Endothelial cell of umbilical vein (primary cell): ENCODE measurements around the gene CKLF. TPM values are rescaled to one million over a fixed set of nuclear protein-coding genes. Genes with fewer than 3 reads are reported as not detected.

Source experiments
- BruUV-seq: library from RNA; stranded (reverse); fragments of 400-500 nt; replicated peaks from 2 replicates; lab custom pipeline; 2021; lab: Mats Ljungman, UMichigan
- CTCF ChIA-PET: fragments of 300-600, 350-600 bp; sonication (Branson Sonifier 250); formaldehyde crosslinking; loops from one replicate; lab custom pipeline; 2021; ENCODE audit warnings: antibody characterized with exemption, inconsistent platforms; lab: Charles Lee
- POLR2A ChIA-PET: fragments of 300-600, 350-600 bp; sonication (Branson Sonifier 250); formaldehyde crosslinking; loops from one replicate; lab custom pipeline; 2021; ENCODE audit warnings: antibody characterized with exemption, inconsistent platforms; lab: Charles Lee
- DNase-seq: peaks from one replicate; pipeline ENCODE4 v3.0.0-alpha.2; 2011; ENCODE audit warnings: low read depth, low spot score
- FAIRE-seq: peaks from 2 replicates; lab custom pipeline; 2011; peaks lifted over from hg19 to GRCh38; lab: Jason Lieb, UNC
- H2AFZ ChIP-seq: 2 replicates; pipeline ENCODE4 v1.6.0; 2012; ENCODE audit warnings: low read depth, low read length, control low read depth, inconsistent platforms
- H3K27ac ChIP-seq: 2 replicates; pipeline ENCODE4 v1.5.1; 2011; ENCODE audit warnings: low read depth, mild to moderate bottlenecking, control low read depth, low read length, moderate library complexity; ENCODE audit not compliant: insufficient read depth
- H3K27me3 ChIP-seq, 2 experiments: 2 replicates each; pipeline versions ENCODE4 v1.6.0 to v1.6.1; 2011; ENCODE audit warnings: low read length in 2 of 2, mixed read lengths in 1 of 2; ENCODE audit not compliant: control insufficient read depth in 2 of 2, insufficient read depth in 2 of 2
- H3K36me3 ChIP-seq, 2 experiments: 2 replicates in 1 of 2; 3 replicates in 1 of 2; pipeline ENCODE4 v1.5.1; 2011; ENCODE audit warnings: low read length in 2 of 2, mild to moderate bottlenecking in 1 of 2, moderate library complexity in 1 of 2; ENCODE audit not compliant: control insufficient read depth in 2 of 2, insufficient read depth in 2 of 2; ENCODE audit errors: extremely low read depth in 1 of 2
- H3K4me1 ChIP-seq: 3 replicates; pipeline ENCODE4 v1.5.1; 2011; ENCODE audit warnings: mild to moderate bottlenecking, low read length; ENCODE audit not compliant: control insufficient read depth, insufficient read depth; ENCODE audit errors: extremely low read depth
- H3K4me2 ChIP-seq: 2 replicates; pipeline ENCODE4 v1.6.1; 2011; ENCODE audit warnings: low read length, control low read depth, mixed read lengths; ENCODE audit not compliant: insufficient read depth
- H3K4me3 ChIP-seq, 3 experiments: fragments of 200-600 bp in 1 of 3; sonication (generic), shearing (Covaris generic) in 1 of 3; replicated peaks in 1 of 3; 2 replicates each; pipeline ENCODE4 v1.5.1; 2011 to 2016; ENCODE audit warnings: control low read depth in 3 of 3, low read length in 3 of 3, mild to moderate bottlenecking in 2 of 3, inconsistent platforms in 1 of 3, low read depth in 1 of 3, moderate library complexity in 1 of 3; ENCODE audit not compliant: insufficient read depth in 1 of 3
- H3K79me2 ChIP-seq: 2 replicates; pipeline ENCODE4 v1.6.0; 2012; ENCODE audit warnings: low read length, inconsistent platforms; ENCODE audit not compliant: control insufficient read depth, insufficient read depth
- H3K9ac ChIP-seq: replicated peaks from 2 replicates; pipeline ENCODE3; 2011; ENCODE audit warnings: low read length, control low read depth; ENCODE audit not compliant: insufficient read depth; ENCODE audit errors: extremely low read depth
- H3K9me1 ChIP-seq: replicated peaks from 3 replicates; pipeline ENCODE4 v1.6.0; 2011; ENCODE audit warnings: mild to moderate bottlenecking, low read length; ENCODE audit not compliant: control insufficient read depth, insufficient read depth; ENCODE audit errors: extremely low read depth
- H3K9me3 ChIP-seq: replicated peaks from 2 replicates; pipeline ENCODE4 v1.5.1; 2012; ENCODE audit warnings: low read length, inconsistent platforms; ENCODE audit not compliant: control insufficient read depth, insufficient read depth
- H4K20me1 ChIP-seq: replicated peaks from 2 replicates; pipeline ENCODE3; 2011; ENCODE audit warnings: mild to moderate bottlenecking, low read length; ENCODE audit not compliant: control insufficient read depth, insufficient read depth; ENCODE audit errors: extremely low read depth
- EZH2 ChIP-seq: IDR thresholded peaks from 2 replicates; pipeline ENCODE4 v1.6.1; 2012; ENCODE audit warnings: borderline replicate concordance, low read depth, mild to moderate bottlenecking, moderate library complexity, low read length, inconsistent platforms; ENCODE audit not compliant: severe bottlenecking
- FOS ChIP-seq: IDR thresholded peaks from 2 replicates; pipeline ENCODE4 v1.6.1; 2011; ENCODE audit warnings: mild to moderate bottlenecking, low read length, moderate library complexity, borderline replicate concordance; ENCODE audit not compliant: insufficient read depth
- GATA2 ChIP-seq: IDR thresholded peaks from 2 replicates; pipeline ENCODE4 v1.7.0; 2011; ENCODE audit warnings: low read depth, mild to moderate bottlenecking, moderate library complexity, mixed read lengths, low read length; ENCODE audit not compliant: insufficient read length, insufficient read depth
- JUN ChIP-seq: IDR thresholded peaks from 2 replicates; pipeline ENCODE4 v1.6.1; 2011; ENCODE audit warnings: borderline replicate concordance, low read depth; ENCODE audit not compliant: insufficient read length, insufficient read depth
- MYC ChIP-seq: IDR thresholded peaks from one replicate; pipeline ENCODE4 v1.6.1; 2011; ENCODE audit warnings: mild to moderate bottlenecking, low read depth, low read length
- POLR2A ChIP-seq: IDR thresholded peaks from 2 replicates; pipeline ENCODE4 v1.6.1; 2012; ENCODE audit warnings: low read depth, mild to moderate bottlenecking, control low read depth, low read length
- POLR2AphosphoS5 ChIP-seq: IDR thresholded peaks from 2 replicates; pipeline ENCODE4 v1.6.1; 2012; ENCODE audit warnings: low read depth, mild to moderate bottlenecking, control low read depth, low read length, moderate library complexity; ENCODE audit not compliant: insufficient read depth
- dilution Hi-C: fragments of 300-500 bp; cut with MboI; formaldehyde crosslinking; loops from one replicate; pipeline ENCODE4 v1.15.0; 2019; ENCODE audit warnings: low sequenced_read_pairs; ENCODE audit not compliant: extremely low pct_ligation_motif_present
- intact Hi-C: fragments of 100-400 bp; cut with micrococcal nuclease; formaldehyde crosslinking; loops from one replicate; pipeline ENCODE4 v1.10.0; 2022
- polyA plus RNA-seq, 4 experiments: library from polyadenylated mRNA; depleted of rRNA in 3 of 4; stranded (reverse) in 3 of 4; unstranded in 1 of 4; fragments of >200 nt; gene quantifications; 2 replicates each; pipeline versions ENCODE4 v1.2.1 to v1.2.3, GENCODE V29; 2011 to 2012; ENCODE audit warnings: missing spikeins in 1 of 4
- total RNA-seq: library from RNA; stranded (reverse); gene quantifications from 2 replicates; pipeline ENCODE4 v1.2.3, GENCODE V29; 2021
- TF ChIP-seq, protein P1 (sequence below): IDR thresholded peaks from 2 replicates; pipeline ENCODE4 v1.6.1; 2011; ENCODE audit not compliant: insufficient read depth, insufficient read length
- TF ChIP-seq, protein P2 (sequence below), 2 donors: IDR thresholded peaks; 1 replicate in 1 of 2; 2 replicates in 1 of 2; pipeline ENCODE4 v1.5.1; 2011; ENCODE audit warnings: low read length in 2 of 2, mild to moderate bottlenecking in 2 of 2, moderate library complexity in 2 of 2, control low read depth in 1 of 2, inconsistent platforms in 1 of 2, low read depth in 1 of 2; ENCODE audit not compliant: insufficient read depth in 1 of 2; ENCODE audit errors: extremely low read depth in 1 of 2

CKLF gene
- total and polyA plus RNA-seq, 2 donors (not counting 3 experiments of a cell fraction or from before 2014, with no cell fraction given), result 80.0 to 209 TPM

DNA sequence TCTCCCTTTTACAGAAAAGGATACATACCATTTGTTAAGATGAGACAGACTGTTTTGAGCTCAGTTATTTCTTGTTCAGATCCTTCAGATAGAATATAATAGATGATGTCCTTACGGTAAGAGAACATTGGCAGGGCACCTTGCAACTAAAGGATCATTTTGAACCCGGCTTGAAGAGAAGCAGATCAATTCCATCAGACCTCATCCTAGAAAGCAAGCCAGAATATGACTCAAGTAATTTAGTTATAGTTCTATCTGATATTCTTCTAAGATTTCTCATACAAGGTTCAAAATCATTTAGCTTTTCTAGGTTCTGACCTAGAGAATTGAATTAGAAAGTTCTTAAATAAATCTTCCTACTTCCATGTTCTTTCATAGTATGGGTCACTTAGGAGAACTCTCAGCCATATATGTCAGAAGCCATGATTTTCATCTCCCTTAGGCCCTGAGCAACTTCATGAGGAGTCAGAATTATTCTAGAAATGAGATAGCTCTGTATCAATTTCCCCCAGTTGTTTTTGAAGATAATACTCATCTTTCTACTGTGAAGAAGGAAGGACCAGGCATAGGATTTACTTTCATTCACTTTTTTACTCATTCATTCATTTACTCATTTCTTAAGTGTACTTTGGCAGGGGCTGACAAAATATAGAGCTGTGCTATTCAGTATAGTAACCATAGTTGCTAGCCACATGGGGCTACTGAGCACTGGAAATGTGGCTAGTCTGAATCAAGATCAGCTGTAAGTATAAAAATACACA is 11.4 kb downstream of the CKLF start:
- no peaks in the 10 kb centered on the region for H4K20me1 ChIP-seq
- intact Hi-C loops (loop anchor here (1.0 kb wide), 1 partner anchor 42 kb away; no protein-coding TSS in a partner anchor), dilution Hi-C loops (no loop called here)
- DNase-seq, result no peak
- H3K4me1 ChIP-seq, result peaks cover 27% of the 10 kb centered on the region
- H3K79me2 ChIP-seq, result peaks cover 26% of the 10 kb centered on the region
- no peak for FAIRE-seq
- H3K27me3 ChIP-seq, result no peaks in the 10 kb centered on the region
- no peak overlapping the region for H2AFZ ChIP-seq
- H3K4me2 ChIP-seq, result no peak overlapping the region
- BruUV-seq, result no TSS peak
- no peak overlapping the region for H3K4me3 ChIP-seq
- POLR2A ChIA-PET, result no interaction called here
- CTCF ChIA-PET, result interaction anchor here (0.9 to 3.1 kb wide), 14 partner anchors 9 to 55 kb away, joined by 3 to 15 read pairs (median 4); partner anchors contain the start of gene CKLF
- H3K9me1 ChIP-seq, result no peaks in the 10 kb centered on the region
- H3K36me3 ChIP-seq, result peaks cover 4 to 19% of the 10 kb centered on the region in 2 experiments
- H3K9ac ChIP-seq, result no peak overlapping the region
- H3K9me3 ChIP-seq, result no peaks in the 10 kb centered on the region
- TF ChIP-seq POLR2AphosphoS5 (no peak), EZH2 (no peak), POLR2A (no peak), GATA2 (no peak), JUN (no peak), MYC (no peak), FOS (no peak)
- TF ChIP-seq, protein P1, sequence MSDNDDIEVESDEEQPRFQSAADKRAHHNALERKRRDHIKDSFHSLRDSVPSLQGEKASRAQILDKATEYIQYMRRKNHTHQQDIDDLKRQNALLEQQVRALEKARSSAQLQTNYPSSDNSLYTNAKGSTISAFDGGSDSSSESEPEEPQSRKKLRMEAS, result no peak
- TF ChIP-seq, protein P2, sequence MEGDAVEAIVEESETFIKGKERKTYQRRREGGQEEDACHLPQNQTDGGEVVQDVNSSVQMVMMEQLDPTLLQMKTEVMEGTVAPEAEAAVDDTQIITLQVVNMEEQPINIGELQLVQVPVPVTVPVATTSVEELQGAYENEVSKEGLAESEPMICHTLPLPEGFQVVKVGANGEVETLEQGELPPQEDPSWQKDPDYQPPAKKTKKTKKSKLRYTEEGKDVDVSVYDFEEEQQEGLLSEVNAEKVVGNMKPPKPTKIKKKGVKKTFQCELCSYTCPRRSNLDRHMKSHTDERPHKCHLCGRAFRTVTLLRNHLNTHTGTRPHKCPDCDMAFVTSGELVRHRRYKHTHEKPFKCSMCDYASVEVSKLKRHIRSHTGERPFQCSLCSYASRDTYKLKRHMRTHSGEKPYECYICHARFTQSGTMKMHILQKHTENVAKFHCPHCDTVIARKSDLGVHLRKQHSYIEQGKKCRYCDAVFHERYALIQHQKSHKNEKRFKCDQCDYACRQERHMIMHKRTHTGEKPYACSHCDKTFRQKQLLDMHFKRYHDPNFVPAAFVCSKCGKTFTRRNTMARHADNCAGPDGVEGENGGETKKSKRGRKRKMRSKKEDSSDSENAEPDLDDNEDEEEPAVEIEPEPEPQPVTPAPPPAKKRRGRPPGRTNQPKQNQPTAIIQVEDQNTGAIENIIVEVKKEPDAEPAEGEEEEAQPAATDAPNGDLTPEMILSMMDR (IDR thresholded peaks at IDR 0.05; ENCODE audit: extremely low read depth in 1 of 2, insufficient read depth in 1 of 2, low read depth in 1 of 2, low read length in 2 of 2), result no peak
- H3K27ac ChIP-seq, result peak overlapping the region; percentile 82
